Esophagus squamous epithelium (tissue), 4 donors: Measurements from ENCODE around the gene TAF4.

Experiments
- CTCF ChIP-seq, 6 experiments: fragments of 450-650 bp in 4 of 6; fragments of 200-600 bp in 2 of 6; sonication (generic) in 2 of 6; IDR thresholded peaks; one replicate each; pipeline ENCODE4 v1.5.1; 2016 to 2019; ENCODE audit warnings: antibody characterized with exemption in 6 of 6, mild to moderate bottlenecking in 4 of 6, moderate library complexity in 4 of 6
- POLR2A ChIP-seq, 4 donors: fragments of 450-650 bp; IDR thresholded peaks; one replicate each; pipeline ENCODE4 v1.6.1; 2017; ENCODE audit warnings: antibody characterized with exemption in 4 of 4, mild to moderate bottlenecking in 4 of 4, moderate library complexity in 3 of 4

- TF ChIP-seq CTCF (IDR thresholded peaks at IDR 0.05) (no peak), POLR2A (IDR thresholded peaks at IDR 0.05) (no peak)
These were observed 20.6 kb downstream of the TAF4 start for GRCh38 chr20:62045118-62045517.
